Activated CD8-positive, alpha-beta T cell treated with anti-CD3 and anti-CD28 coated beads, Interleukin-2, amount 10 ng/mL, durations not matched to agents 7 days and 5 days (primary cell): ENCODE measurements around the gene IHH. TPM values are rescaled to one million over a fixed set of nuclear protein-coding genes. Genes with fewer than 3 reads are reported as not detected.

ENCODE experiments used
- ATAC-seq: fragments of 150-1000 bp; cut with Tn5 transposase; one replicate; pipeline ENCODE4 v1.10.0; 2021; ENCODE audit warnings: moderate library complexity
- CTCF ChIA-PET: fragments of 350-600 bp; sonication (Branson Sonifier 250); formaldehyde crosslinking; loops from one replicate; lab custom pipeline; 2021; ENCODE audit warnings: antibody characterized with exemption; lab: Charles Lee
- POLR2A ChIA-PET: fragments of 350-600 bp; sonication (Branson Sonifier 250); formaldehyde crosslinking; loops from one replicate; lab custom pipeline; 2021; ENCODE audit warnings: antibody characterized with exemption; lab: Charles Lee
- DNase-seq: peaks from one replicate; pipeline ENCODE4 v3.0.0-alpha.2; 2020
- H3K27ac Mint-ChIP-seq: one replicate; pipeline ENCODE4 v1.8.0; 2021; ENCODE audit warnings: mild to moderate bottlenecking, mixed read lengths
- H3K27me3 Mint-ChIP-seq: one replicate; pipeline ENCODE4 v1.8.0; 2021; ENCODE audit warnings: low read depth, mixed read lengths
- H3K36me3 Mint-ChIP-seq: one replicate; pipeline ENCODE4 v1.8.0; 2021; ENCODE audit warnings: low read depth, mixed read lengths
- H3K4me1 Mint-ChIP-seq: one replicate; pipeline ENCODE4 v1.8.0; 2021; ENCODE audit warnings: low read depth, mixed read lengths
- H3K4me3 Mint-ChIP-seq: one replicate; pipeline ENCODE4 v1.8.0; 2021; ENCODE audit warnings: mild to moderate bottlenecking, mixed read lengths
- H3K9me3 Mint-ChIP-seq: one replicate; pipeline ENCODE4 v1.8.0; 2022; ENCODE audit warnings: mixed read lengths; ENCODE audit not compliant: insufficient read depth
- total RNA-seq, 2 experiments: library from RNA; stranded (reverse); gene quantifications; one replicate each; pipeline ENCODE4 v1.2.3, GENCODE V29; 2021

Gene IHH
- total RNA-seq, 2 experiments from 2014 or later, result not detected

GRCh38 chr2:219087848-219088247 lies 27.1 kb upstream of the IHH start:
- ChIA-PET CTCF (interaction anchor here (1.0 to 1.9 kb wide), 3 partner anchors 14 to 346 kb away, joined by 3 to 9 read pairs (median 3); no protein-coding TSS in a partner anchor), POLR2A (no interaction called here)
- DNase-seq (no peak), ATAC-seq (no peak)
- Mint-ChIP-seq H3K4me1 (peaks cover 19% of the 10 kb centered on the region), H3K36me3 (peaks cover 2% of the 10 kb centered on the region), H3K27ac (no peak overlapping the region), H3K27me3 (no peaks in the 10 kb centered on the region), H3K9me3 (no peaks in the 10 kb centered on the region), H3K4me3 (no peak overlapping the region)

- no peak for DNase-seq
- H3K4me1 Mint-ChIP-seq, result peaks cover 19% of the 10 kb centered on the region
- CTCF ChIA-PET, result interaction anchor here (1.1 to 1.9 kb wide), 2 partner anchors 16 to 72 kb away, joined by 3 to 9 read pairs; no protein-coding TSS in a partner anchor
- H3K27me3 Mint-ChIP-seq, result no peaks in the 10 kb centered on the region
- H3K27ac Mint-ChIP-seq, result no peak overlapping the region
- no peak overlapping the region for H3K4me3 Mint-ChIP-seq
- POLR2A ChIA-PET, result interaction anchor here (0.6 kb wide), 1 partner anchor 36 kb away, joined by 3 read pairs; no protein-coding TSS in a partner anchor
- H3K36me3 Mint-ChIP-seq, result peaks cover 2% of the 10 kb centered on the region
- H3K9me3 Mint-ChIP-seq, result no peaks in the 10 kb centered on the region
- ATAC-seq, result no peak
Measured at GRCh38 chr2:219087361-219087760, 26.6 kb upstream of the IHH start.

GRCh38 chr2:219086196-219086595 lies 25.5 kb upstream of the IHH start:
- no peak overlapping the region for H3K4me3 Mint-ChIP-seq
- no peaks in the 10 kb centered on the region for H3K9me3 Mint-ChIP-seq
- ChIA-PET CTCF (interaction anchor here (0.5 to 2.6 kb wide), 7 partner anchors 12 to 73 kb away, joined by 3 to 14 read pairs (median 3); no protein-coding TSS in a partner anchor), POLR2A (interaction anchor here (0.6 kb wide), 1 partner anchor 247 kb away, joined by 3 read pairs; the partner anchor contains the start of gene RESP18)
- ATAC-seq, result no peak
- H3K27me3 Mint-ChIP-seq, result no peaks in the 10 kb centered on the region
- peaks cover 2% of the 10 kb centered on the region for H3K36me3 Mint-ChIP-seq
- peaks cover 19% of the 10 kb centered on the region for H3K4me1 Mint-ChIP-seq
- no peak overlapping the region for H3K27ac Mint-ChIP-seq
- no peak for DNase-seq

- Mint-ChIP-seq H3K27me3 (no peaks in the 10 kb centered on the region), H3K36me3 (peaks cover 2% of the 10 kb centered on the region), H3K4me3 (no peak overlapping the region), H3K27ac (no peak overlapping the region), H3K9me3 (no peaks in the 10 kb centered on the region), H3K4me1 (peaks cover 19% of the 10 kb centered on the region)
- DNase-seq (no peak), ATAC-seq (no peak)
- ChIA-PET POLR2A (no interaction called here), CTCF (interaction anchor here (0.6 to 2.6 kb wide), 9 partner anchors 10 to 210 kb away, joined by 3 to 14 read pairs (median 5); no protein-coding TSS in a partner anchor)
Measured at GRCh38 chr2:219084791-219085190, 24.1 kb upstream of the IHH start.

GRCh38 chr2:219082332-219082958 lies 21.7 kb upstream of the IHH start:
- Mint-ChIP-seq H3K4me1 (peaks cover 19% of the 10 kb centered on the region), H3K27ac (no peak overlapping the region), H3K4me3 (no peak overlapping the region), H3K9me3 (no peaks in the 10 kb centered on the region), H3K36me3 (no peaks in the 10 kb centered on the region), H3K27me3 (no peaks in the 10 kb centered on the region)
- POLR2A ChIA-PET, result no interaction called here
- CTCF ChIA-PET, result interaction anchor here (0.9 to 2.1 kb wide), 7 partner anchors 8 to 72 kb away, joined by 3 to 9 read pairs (median 3); no protein-coding TSS in a partner anchor
- DNase-seq (no peak), ATAC-seq (no peak)

- CTCF ChIA-PET, result interaction anchor here (0.9 to 2.1 kb wide), 6 partner anchors 8 to 73 kb away, joined by 3 to 9 read pairs (median 4); no protein-coding TSS in a partner anchor
- POLR2A ChIA-PET, result no interaction called here
Measured at GRCh38 chr2:219081701-219082331, 21.1 kb upstream of the IHH start.

GRCh38 chr2:219081096-219081495 lies 20.4 kb upstream of the IHH start:
- Mint-ChIP-seq H3K9me3 (no peaks in the 10 kb centered on the region), H3K27me3 (no peaks in the 10 kb centered on the region), H3K36me3 (peaks cover 3% of the 10 kb centered on the region), H3K4me1 (peaks cover 12% of the 10 kb centered on the region), H3K4me3 (no peak overlapping the region), H3K27ac (no peak overlapping the region)
- DNase-seq (no peak), ATAC-seq (no peak)
- ChIA-PET CTCF (interaction anchor here (0.7 to 2.1 kb wide), 7 partner anchors 23 to 214 kb away, joined by 3 to 9 read pairs (median 6); no protein-coding TSS in a partner anchor), POLR2A (no interaction called here)

More at GRCh38 chr2:219081701-219082331, 21.1 kb upstream of the IHH start:
- no peak overlapping the region for H3K27ac Mint-ChIP-seq
- DNase-seq (no peak), ATAC-seq (no peak)
- H3K27me3 Mint-ChIP-seq, result no peaks in the 10 kb centered on the region
- peaks cover 17% of the 10 kb centered on the region for H3K4me1 Mint-ChIP-seq
- peaks cover 3% of the 10 kb centered on the region for H3K36me3 Mint-ChIP-seq
- H3K4me3 Mint-ChIP-seq, result no peak overlapping the region
- H3K9me3 Mint-ChIP-seq, result no peaks in the 10 kb centered on the region

- no peak for ATAC-seq
- ChIA-PET CTCF (interaction anchor here (1.5 to 1.6 kb wide), 2 partner anchors 50 to 80 kb away, joined by 4 to 5 read pairs; no protein-coding TSS in a partner anchor), POLR2A (no interaction called here)
- H3K27ac Mint-ChIP-seq, result no peak overlapping the region
- no peaks in the 10 kb centered on the region for H3K9me3 Mint-ChIP-seq
- no peaks in the 10 kb centered on the region for H3K27me3 Mint-ChIP-seq
- peaks cover 7% of the 10 kb centered on the region for H3K36me3 Mint-ChIP-seq
- no peak for DNase-seq
- H3K4me1 Mint-ChIP-seq, result no peaks in the 10 kb centered on the region
- H3K4me3 Mint-ChIP-seq, result no peak overlapping the region
Measured at GRCh38 chr2:219079417-219079816, 18.7 kb upstream of the IHH start.

- Mint-ChIP-seq H3K4me3 (no peak overlapping the region), H3K4me1 (no peaks in the 10 kb centered on the region), H3K27me3 (no peaks in the 10 kb centered on the region), H3K36me3 (peaks cover 7% of the 10 kb centered on the region), H3K27ac (no peak overlapping the region), H3K9me3 (no peaks in the 10 kb centered on the region)
- no peak for DNase-seq
- POLR2A ChIA-PET, result no interaction called here
- ATAC-seq, result no peak
- CTCF ChIA-PET, result interaction anchor here (0.9 to 1.5 kb wide), 5 partner anchors 25 to 216 kb away, joined by 3 to 4 read pairs (median 3); no protein-coding TSS in a partner anchor
Measured at GRCh38 chr2:219078951-219079350, 18.2 kb upstream of the IHH start.

GRCh38 chr2:219078126-219078525 lies 17.4 kb upstream of the IHH start:
- no peaks in the 10 kb centered on the region for H3K27me3 Mint-ChIP-seq
- no peaks in the 10 kb centered on the region for H3K4me1 Mint-ChIP-seq
- ChIA-PET CTCF (interaction anchor here (0.9 to 1.5 kb wide), 5 partner anchors 26 to 217 kb away, joined by 3 to 4 read pairs (median 3); no protein-coding TSS in a partner anchor), POLR2A (no interaction called here)
- no peaks in the 10 kb centered on the region for H3K9me3 Mint-ChIP-seq
- H3K27ac Mint-ChIP-seq, result no peak overlapping the region
- H3K36me3 Mint-ChIP-seq, result peaks cover 7% of the 10 kb centered on the region
- no peak for ATAC-seq
- DNase-seq, result no peak
- H3K4me3 Mint-ChIP-seq, result no peak overlapping the region

- H3K9me3 Mint-ChIP-seq, result no peaks in the 10 kb centered on the region
- ATAC-seq (no peak), DNase-seq (no peak)
- no peak overlapping the region for H3K27ac Mint-ChIP-seq
- no peak overlapping the region for H3K4me3 Mint-ChIP-seq
- ChIA-PET POLR2A (interaction anchor here (1.1 kb wide), 1 partner anchor 29 kb away, joined by 3 read pairs; no protein-coding TSS in a partner anchor), CTCF (interaction anchor here (0.7 to 6.6 kb wide), 6 partner anchors 10 to 199 kb away, joined by 3 to 76 read pairs (median 3); no protein-coding TSS in a partner anchor)
- H3K27me3 Mint-ChIP-seq, result no peaks in the 10 kb centered on the region
- no peaks in the 10 kb centered on the region for H3K4me1 Mint-ChIP-seq
- peaks cover 7% of the 10 kb centered on the region for H3K36me3 Mint-ChIP-seq
Measured at GRCh38 chr2:219076253-219076652, 15.5 kb upstream of the IHH start.
